Measurements from ENCODE around the gene TANGO2. TPM values are rescaled to one million over a fixed set of nuclear protein-coding genes. Genes with fewer than 3 reads are reported as not detected.

Gene TANGO2
- total and polyA plus RNA-seq, 2 donors (not counting 1 experiment from before 2014, with no cell fraction given) = 75.5 to 75.6 TPM

DNA sequence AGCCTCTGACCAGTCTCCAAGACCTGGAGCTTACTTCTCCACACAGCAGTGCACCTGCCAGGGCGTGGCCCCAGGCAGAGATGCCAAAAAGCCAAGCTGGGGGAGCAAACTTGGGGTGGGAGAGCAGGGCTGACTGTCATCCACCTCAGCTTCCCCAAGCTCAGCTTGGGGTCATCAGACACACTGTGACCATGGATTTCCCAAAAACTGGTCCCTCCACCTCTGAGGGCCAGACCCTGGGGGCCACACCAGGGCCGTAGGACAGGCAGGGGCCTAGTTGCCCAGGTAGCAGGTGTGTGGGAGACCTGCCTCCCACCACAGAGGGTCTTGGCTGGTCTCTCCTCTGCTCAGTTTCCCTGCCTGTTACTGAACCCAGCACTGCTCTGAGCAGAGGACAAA lies 34.9 kb upstream of the TANGO2 start:
- no peaks in the 10 kb centered on the region for H3K27me3 Mint-ChIP-seq
- Histone ChIP-seq H3K9me3 (ENCODE audit: control extremely low read depth in 1 of 3, control insufficient read depth in 2 of 3, insufficient read depth in 1 of 3, low read length in 2 of 3) (peaks cover 0 to 4% (median 0%) of the 10 kb centered on the region in 3 donors), H3K79me2 (ENCODE audit: control insufficient read depth, insufficient read depth, low read length) (no peaks in the 10 kb centered on the region), H4K20me1 (ENCODE audit: control insufficient read depth, insufficient read depth, low read length, poor library complexity, severe bottlenecking) (no peaks in the 10 kb centered on the region), H3K27ac (ENCODE audit: low read length in 2 of 2) (no peak overlapping the region), H3K27me3 (replicated peaks in 1 of 4; ENCODE audit: control extremely low read depth in 1 of 4, control insufficient read depth in 3 of 4, insufficient read depth in 4 of 4, low read length in 3 of 4) (peaks cover 0 to 11% (median 0%) of the 10 kb centered on the region in 4 experiments), H3K9ac (ENCODE audit: low read length) (peak overlapping the region; percentile 72), H3K36me3 (replicated peaks in 1 of 2; ENCODE audit: control extremely low read depth in 1 of 2, control insufficient read depth in 1 of 2, extremely low read depth in 1 of 2, insufficient read depth in 2 of 2, low read length in 1 of 2) (no peaks in the 10 kb centered on the region), H3K4me1 (ENCODE audit: control insufficient read depth in 2 of 2, insufficient read depth in 2 of 2, low read length in 2 of 2) (peaks cover 10 to 13% of the 10 kb centered on the region in 2 donors), H3K4me3 (ENCODE audit: control extremely low read depth in 1 of 5, extremely low read depth in 1 of 5, insufficient read depth in 1 of 5, low read depth in 2 of 5, low read length in 4 of 5) (peak overlapping the region in 3 of 5 experiments; percentile 41 to 66 (median 63)), H2AFZ (ENCODE audit: insufficient read depth, low read depth, low read length, poor library complexity, severe bottlenecking) (peak overlapping the region; percentile 85), H3K4me2 (replicated peaks; ENCODE audit: low read depth, low read length, poor library complexity, severe bottlenecking) (peak overlapping the region; percentile 99)
- ATAC-seq (ENCODE audit: low read depth) = no peak
- ChIA-PET CTCF (interaction anchor here (1.1 to 1.4 kb wide), 2 partner anchors 16 to 27 kb away, joined by 3 to 4 read pairs; no protein-coding TSS in a partner anchor), POLR2A (no interaction called here)
- no peak for DNase-seq
- H3K9me3 Mint-ChIP-seq (ENCODE audit: insufficient read depth) = no peaks in the 10 kb centered on the region
- H3K27ac Mint-ChIP-seq = no peak overlapping the region
- TF ChIP-seq, protein P1, sequence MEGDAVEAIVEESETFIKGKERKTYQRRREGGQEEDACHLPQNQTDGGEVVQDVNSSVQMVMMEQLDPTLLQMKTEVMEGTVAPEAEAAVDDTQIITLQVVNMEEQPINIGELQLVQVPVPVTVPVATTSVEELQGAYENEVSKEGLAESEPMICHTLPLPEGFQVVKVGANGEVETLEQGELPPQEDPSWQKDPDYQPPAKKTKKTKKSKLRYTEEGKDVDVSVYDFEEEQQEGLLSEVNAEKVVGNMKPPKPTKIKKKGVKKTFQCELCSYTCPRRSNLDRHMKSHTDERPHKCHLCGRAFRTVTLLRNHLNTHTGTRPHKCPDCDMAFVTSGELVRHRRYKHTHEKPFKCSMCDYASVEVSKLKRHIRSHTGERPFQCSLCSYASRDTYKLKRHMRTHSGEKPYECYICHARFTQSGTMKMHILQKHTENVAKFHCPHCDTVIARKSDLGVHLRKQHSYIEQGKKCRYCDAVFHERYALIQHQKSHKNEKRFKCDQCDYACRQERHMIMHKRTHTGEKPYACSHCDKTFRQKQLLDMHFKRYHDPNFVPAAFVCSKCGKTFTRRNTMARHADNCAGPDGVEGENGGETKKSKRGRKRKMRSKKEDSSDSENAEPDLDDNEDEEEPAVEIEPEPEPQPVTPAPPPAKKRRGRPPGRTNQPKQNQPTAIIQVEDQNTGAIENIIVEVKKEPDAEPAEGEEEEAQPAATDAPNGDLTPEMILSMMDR (IDR thresholded peaks at IDR 0.05) = no peak
- no peak for TF ChIP-seq EZH2 (IDR thresholded peaks at IDR 0.05; ENCODE audit: borderline replicate concordance, insufficient read depth, low read depth, low read length, poor library complexity, severe bottlenecking)
- 100% methylated on average over 1 of the region's 2 CpGs for WGBS (ENCODE audit: insufficient coverage)
- peaks cover 7% of the 10 kb centered on the region for H3K4me1 Mint-ChIP-seq
- intact Hi-C loops (cut with micrococcal nuclease) = loop anchor here (1.0 to 5.0 kb wide), 3 partner anchors 16 to 51 kb away; partner anchors contain the start of gene ARVCF
- H3K4me3 Mint-ChIP-seq = peak overlapping the region; percentile 72

All from B cell (primary cell).